GM19099 (cell line): ENCODE data around the gene KLC3.

ENCODE experiments used
- POLR2A ChIP-seq: IDR thresholded peaks from 3 replicates; pipeline ENCODE4 v1.6.1; 2011; ENCODE audit warnings: low read depth; ENCODE audit not compliant: insufficient read length; ENCODE audit errors: extremely low read depth

KLC3 gene

GRCh38 chr19:45376045-45376724, 35.6 kb downstream of the KLC3 start:
- TF ChIP-seq POLR2A, result no peak

- TF ChIP-seq POLR2A, result no peak
Measured at GRCh38 chr19:45380107-45380506, 39.6 kb downstream of the KLC3 start.

- TF ChIP-seq POLR2A, result no peak
Measured at GRCh38 chr19:45382426-45382825, 41.9 kb downstream of the KLC3 start.

DNA sequence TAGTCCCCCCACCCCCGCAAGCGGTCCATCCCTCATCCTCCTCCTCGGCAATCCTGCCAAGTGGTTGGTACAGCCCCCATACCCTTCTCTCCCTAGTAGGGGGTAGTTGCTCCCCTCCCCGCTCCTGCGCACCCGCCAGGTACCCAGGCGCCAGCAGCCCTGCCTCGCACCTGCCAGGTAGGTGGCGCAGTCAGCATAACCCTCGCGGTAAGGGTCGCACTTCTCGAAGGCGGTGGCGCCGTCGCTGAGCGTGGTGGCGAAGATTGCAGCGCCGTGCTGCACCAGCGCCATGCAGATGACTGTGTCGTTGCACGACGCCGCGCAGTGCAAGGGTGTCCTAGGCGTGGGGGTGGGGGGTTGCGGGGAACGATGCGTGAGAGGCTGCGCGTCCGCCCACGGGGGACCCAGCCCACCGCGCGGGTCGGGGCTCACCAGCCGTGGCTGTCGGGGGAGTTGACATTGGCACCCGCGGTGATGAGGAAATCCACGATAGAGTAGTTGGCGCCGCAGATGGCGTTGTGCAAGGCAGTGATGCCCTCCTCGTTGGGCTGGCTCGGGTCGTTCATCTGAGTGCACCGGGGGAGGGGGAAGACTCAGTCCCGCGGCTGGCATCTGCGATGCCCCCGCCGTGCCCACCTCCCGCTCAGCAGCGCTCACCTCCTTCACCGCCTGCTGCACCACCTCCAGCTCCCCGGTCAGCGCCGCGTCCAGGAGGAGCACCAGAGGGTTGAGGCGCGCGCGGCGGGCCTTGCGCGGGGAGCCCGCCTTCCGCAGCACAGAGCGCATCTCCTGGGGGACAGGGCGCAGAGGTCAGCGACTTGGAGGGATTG, 45.1 kb downstream of the KLC3 start:
- no peak for TF ChIP-seq POLR2A

- TF ChIP-seq POLR2A, result no peak
Measured at GRCh38 chr19:45391346-45391745, 50.8 kb downstream of the KLC3 start.

DNA sequence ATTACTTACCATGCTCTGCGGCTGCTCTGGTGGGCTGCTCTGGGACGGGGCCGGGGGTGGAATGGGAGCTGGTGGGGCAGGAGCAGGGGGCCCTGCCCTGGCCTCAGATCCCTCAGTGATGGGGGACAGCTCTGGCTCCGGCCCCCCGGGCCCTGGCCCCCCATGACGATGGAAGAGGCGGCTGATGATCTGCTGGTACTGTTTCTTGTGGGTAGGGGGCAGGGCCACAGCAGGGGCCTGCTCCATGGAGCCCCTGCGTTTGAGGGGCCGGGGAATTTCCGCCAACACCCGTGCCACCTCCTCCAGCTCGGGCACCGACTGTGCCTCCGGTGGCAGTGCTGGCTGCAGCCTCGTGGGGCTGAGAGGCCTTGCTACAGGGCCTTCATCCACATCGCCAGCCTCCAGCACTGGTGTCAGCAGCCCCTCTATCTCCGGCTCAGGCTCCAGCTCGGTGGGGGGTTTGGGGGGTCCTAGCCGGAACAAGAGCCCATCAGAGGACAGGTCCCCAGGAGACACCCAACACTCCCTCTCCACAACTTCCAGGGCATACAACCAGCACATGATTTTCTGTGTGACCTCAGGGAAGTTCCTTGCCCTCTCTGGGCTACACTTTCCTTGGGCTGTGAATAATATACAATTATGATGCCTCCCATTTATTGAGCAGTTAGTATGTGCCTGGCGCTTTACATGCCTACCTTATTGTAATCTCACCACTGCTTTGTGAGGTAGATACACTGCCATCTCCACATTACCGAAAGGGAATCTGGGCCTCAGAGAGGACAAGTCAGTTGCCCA, 51.5 kb downstream of the KLC3 start:
- TF ChIP-seq POLR2A, result no peak

DNA sequence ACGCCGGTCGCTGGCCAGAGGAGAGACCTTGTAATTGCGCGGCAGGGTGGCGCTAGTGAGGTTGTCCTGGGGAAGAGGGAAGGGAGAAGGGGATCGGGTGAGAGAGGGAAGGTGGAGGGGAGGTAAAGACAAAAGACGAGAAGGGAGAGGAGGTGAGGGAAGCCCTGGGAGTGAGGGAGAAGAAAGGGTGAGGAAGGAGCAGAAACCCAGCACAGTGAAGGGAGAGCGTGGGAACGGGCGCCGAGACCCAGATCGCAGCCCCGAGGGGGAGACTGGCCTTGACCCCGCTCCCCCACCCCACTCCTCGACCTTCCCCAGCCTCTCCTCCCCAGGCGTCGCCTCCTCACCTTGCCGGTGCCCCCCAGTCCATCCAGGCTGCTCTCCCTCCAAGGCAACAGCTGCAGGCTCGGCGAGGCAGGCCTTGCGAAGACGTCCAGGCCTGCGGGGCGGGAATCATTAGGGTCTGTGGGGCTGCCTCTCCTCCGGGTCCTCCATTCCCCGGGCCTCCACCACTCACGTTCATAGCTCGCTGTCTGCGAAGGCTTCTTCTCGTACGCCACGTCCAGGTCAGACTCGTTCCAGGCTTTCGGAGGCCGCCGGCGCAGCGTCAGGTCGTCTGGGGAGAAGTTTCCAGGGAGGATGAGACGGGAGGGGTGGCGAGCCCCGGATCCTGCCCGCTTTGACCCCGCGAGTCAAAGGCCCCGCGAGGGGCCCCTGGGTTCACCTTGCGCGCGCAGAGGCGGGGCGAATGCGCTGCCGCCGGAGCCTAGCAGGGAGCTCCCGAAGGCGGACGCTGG, 55.5 kb downstream of the KLC3 start:
- TF ChIP-seq POLR2A, result no peak

- no peak for TF ChIP-seq POLR2A
Measured at GRCh38 chr19:45400192-45400591, 59.6 kb downstream of the KLC3 start.
